ENCODE measurements around the gene ANGPTL2.

ANGPTL2 gene

DNA sequence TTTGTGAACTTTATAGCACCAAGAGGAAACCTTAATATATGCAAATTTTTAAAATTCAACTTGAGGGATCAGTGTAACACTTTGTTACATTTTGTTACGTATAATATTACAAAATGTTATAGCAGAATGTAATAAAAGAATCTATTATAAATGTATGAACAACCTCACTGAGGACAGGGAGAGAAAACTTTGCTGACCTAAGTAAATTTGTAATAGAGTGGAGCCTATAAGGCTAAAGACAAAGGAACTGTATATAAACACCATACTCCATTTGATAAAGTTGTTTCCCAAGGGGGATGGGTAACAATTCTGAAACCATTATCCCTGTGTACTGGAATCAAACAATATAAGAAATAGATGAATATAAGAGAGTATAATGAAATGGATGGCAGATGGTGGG, 77.3 kb downstream of the ANGPTL2 start:
- no peak for DNase-seq

DNA sequence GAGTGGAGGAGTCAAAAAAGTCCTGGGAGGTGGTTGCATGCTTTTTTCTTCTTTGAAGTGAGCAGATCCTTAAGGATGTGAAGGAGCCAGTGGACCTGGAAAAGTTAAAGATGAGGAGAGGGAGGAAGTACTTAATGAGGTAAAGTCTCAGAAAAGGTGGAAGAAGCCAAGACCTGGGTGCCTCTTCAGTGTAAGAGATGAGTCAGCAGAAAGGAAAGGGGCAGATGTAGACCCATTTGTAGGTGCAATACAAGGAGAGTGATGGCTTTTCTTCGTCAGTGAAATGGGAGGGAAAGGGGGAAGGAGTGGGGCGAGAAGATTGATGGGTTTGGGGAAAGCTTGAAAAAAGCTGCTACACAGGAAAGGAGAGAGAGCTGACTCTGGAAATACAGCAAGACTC, 82.9 kb downstream of the ANGPTL2 start:
- no peak for DNase-seq

DNA sequence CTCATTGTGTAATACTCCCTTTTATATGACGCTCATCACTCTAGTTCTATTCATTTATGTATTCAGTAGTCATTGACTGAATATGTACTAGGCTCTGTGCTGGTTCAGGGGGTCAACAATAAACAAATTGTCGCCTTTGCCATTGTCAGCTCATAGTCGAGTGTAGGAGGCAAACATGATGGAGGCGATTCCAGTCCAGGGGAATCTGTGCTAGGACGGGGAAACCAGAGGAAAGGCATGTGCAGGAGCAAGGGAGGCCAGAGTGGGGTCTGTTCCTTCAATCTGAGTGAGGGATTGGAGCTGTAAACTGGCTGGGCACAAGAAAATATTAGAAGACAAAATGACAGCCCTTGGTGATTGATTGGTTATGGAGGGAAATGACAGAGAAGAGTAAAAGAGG, 83.9 kb downstream of the ANGPTL2 start:
- no peak for DNase-seq

Data from activated CD4-positive, alpha-beta T cell treated with anti-CD3 and anti-CD28 coated beads, Interleukin-2, amount 50 U/mL, for 4 hours (primary cell).